HepG2 (cell line): Measurements from ENCODE around the gene ANKS3. TPM values are rescaled to one million over a fixed set of nuclear protein-coding genes. Genes with fewer than 3 reads are reported as not detected.

Experiments
- BHLHE40 ChIP-seq: IDR thresholded peaks from 2 replicates; pipeline ENCODE4 v1.6.1; 2011; ENCODE audit warnings: low read length, improper control_type of control experiment
- BRCA1 ChIP-seq: sonication (generic); formaldehyde crosslinking; IDR thresholded peaks from 2 replicates; pipeline ENCODE4 v1.4.0; 2020; ENCODE audit warnings: missing genetic modification reagents
- CENPX ChIP-seq: sonication (generic); formaldehyde crosslinking; IDR thresholded peaks from 2 replicates; pipeline ENCODE4 v1.9.0; 2021; ENCODE audit warnings: mild to moderate bottlenecking, missing genetic modification reagents, moderate library complexity
- DDIT3 ChIP-seq: sonication (generic); formaldehyde crosslinking; IDR thresholded peaks from 2 replicates; pipeline ENCODE4 v1.4.0; 2020; ENCODE audit warnings: mild to moderate bottlenecking, missing genetic modification reagents
- ESRRA ChIP-seq: sonication (generic); formaldehyde crosslinking; IDR thresholded peaks from 2 replicates; pipeline ENCODE4 v1.5.1; 2020; ENCODE audit warnings: mild to moderate bottlenecking, low read depth, missing genetic modification reagents
- FOXP1 ChIP-seq, 2 experiments: fragments of 450-650 bp in 1 of 2; IDR thresholded peaks; 2 replicates each; pipeline ENCODE4 v1.6.1; 2017 to 2018; ENCODE audit warnings: antibody characterized with exemption in 1 of 2
- MAFF ChIP-seq: IDR thresholded peaks from 2 replicates; pipeline ENCODE4 v1.6.1; 2011; ENCODE audit warnings: low read depth, low read length, improper control_type of control experiment
- MED13 ChIP-seq: sonication (generic); formaldehyde crosslinking; IDR thresholded peaks from 2 replicates; pipeline ENCODE4 v1.5.0; 2020; ENCODE audit warnings: missing genetic modification reagents
- TAF15 ChIP-seq: fragments of 200-400 bp; formaldehyde crosslinking; IDR thresholded peaks from one replicate; pipeline ENCODE4 v1.6.1; 2018; ENCODE audit warnings: mild to moderate bottlenecking, low read depth, low read length; ENCODE audit not compliant: poor library complexity, severe bottlenecking
- THAP8 ChIP-seq: sonication (generic); formaldehyde crosslinking; IDR thresholded peaks from 2 replicates; pipeline ENCODE4 v1.5.1; 2020; ENCODE audit warnings: missing genetic modification reagents, mild to moderate bottlenecking, borderline replicate concordance
- THRA ChIP-seq: sonication (generic); formaldehyde crosslinking; IDR thresholded peaks from 2 replicates; pipeline ENCODE4 v1.4.0; 2020; ENCODE audit warnings: missing genetic modification reagents, borderline replicate concordance
- TOPORS ChIP-seq: sonication (generic); formaldehyde crosslinking; IDR thresholded peaks from 2 replicates; pipeline ENCODE4 v1.8.0; 2023; ENCODE audit warnings: mild to moderate bottlenecking, missing genetic modification reagents
- TRAFD1 ChIP-seq: sonication (generic); formaldehyde crosslinking; IDR thresholded peaks from 2 replicates; pipeline ENCODE4 v1.5.1; 2020; ENCODE audit warnings: missing genetic modification reagents, mild to moderate bottlenecking, borderline replicate concordance
- XBP1 ChIP-seq: sonication (generic); formaldehyde crosslinking; IDR thresholded peaks from 2 replicates; pipeline ENCODE4 v1.5.0; 2020; ENCODE audit warnings: missing genetic modification reagents
- YEATS2 ChIP-seq: sonication (generic); formaldehyde crosslinking; IDR thresholded peaks from 2 replicates; pipeline ENCODE4 v1.4.0; 2020; ENCODE audit warnings: missing genetic modification reagents, borderline replicate concordance
- ZBED4 ChIP-seq: sonication (generic); formaldehyde crosslinking; IDR thresholded peaks from 2 replicates; pipeline ENCODE4 v1.4.0; 2020; ENCODE audit warnings: missing genetic modification reagents, borderline replicate concordance
- ZBTB3 ChIP-seq: sonication (generic); formaldehyde crosslinking; IDR thresholded peaks from 2 replicates; pipeline ENCODE4 v1.4.0; 2020; ENCODE audit warnings: low read depth, mild to moderate bottlenecking, moderate library complexity, missing genetic modification reagents, borderline replicate concordance
- ZNF331 ChIP-seq: sonication (generic); formaldehyde crosslinking; IDR thresholded peaks from 2 replicates; pipeline ENCODE4 v1.4.0; 2020; ENCODE audit warnings: missing genetic modification reagents
- polyA plus RNA-seq, 8 experiments: library from polyadenylated mRNA; depleted of rRNA in 3 of 8; stranded (reverse) in 7 of 8; unstranded in 1 of 8; fragments of >200 nt; fragmentation: Illumina TruSeq in 4 of 8; extraction: Trizol in 4 of 8; gene quantifications; 2 replicates each; pipeline versions ENCODE4 v1.2.1 to v1.2.3, GENCODE V29; 2011 to 2016; ENCODE audit warnings: low read depth in 4 of 8, missing spikeins in 1 of 8, mixed read lengths in 1 of 8; ENCODE audit not compliant: insufficient read depth in 1 of 8
- total RNA-seq, 5 experiments: library from RNA; depleted of rRNA; stranded (reverse); fragments of >200 nt; fragmentation: Illumina TruSeq; extraction: Trizol; gene quantifications; 2 replicates each; pipeline ENCODE4 v1.2.3, GENCODE V29; 2016; ENCODE audit warnings: low read depth in 1 of 5

ANKS3 gene
- total and polyA plus RNA-seq, 2 of the 13 experiments (the other 11 are each of a cell fraction or from before 2014, with no cell fraction given): 11.4 to 15.9 TPM

GRCh38 chr16:4693296-4693955 lies 40.6 kb downstream of the ANKS3 start, which contains the start of gene NUDT16L1 (continued):
- TF ChIP-seq ZNF331 (CRISPR knock-in tag) (no peak), ZBTB3 (CRISPR knock-in tag) (no peak), FOXP1 (IDR thresholded peaks at IDR 0.05) (no peak), FOXP1 (CRISPR knock-in tag; IDR thresholded peaks at IDR 0.05) (no peak), TAF15 (no peak), YEATS2 (CRISPR knock-in tag) (no peak), CENPX (no peak), BRCA1 (no peak), THAP8 (CRISPR knock-in tag) (no peak; the same call in 1 of the 2 replicates), XBP1 (CRISPR knock-in tag) (no peak), THRA (CRISPR knock-in tag) (no peak), DDIT3 (CRISPR knock-in tag) (no peak), MAFF (no peak), MED13 (CRISPR knock-in tag) (0 out of 2 replicates have a peak, but pooled peaks have one; percentile 36), TRAFD1 (CRISPR knock-in tag) (no peak), BHLHE40 (no peak), TOPORS (CRISPR knock-in tag) (0 out of 2 replicates have a peak, but pooled peaks have one; percentile 23), ZBED4 (no peak), ESRRA (CRISPR knock-in tag) (no peak)
